GM10248 (cell line): ENCODE measurements around the gene S100PBP.
A peak's percentile ranks its signal among the peaks of the same experiment; 100 is the strongest.

Source experiments
- CTCF ChIA-PET: fragments of 300-600 bp; sonication (Branson Sonifier 250); formaldehyde crosslinking; extraction: SDS; loops from one replicate; lab custom pipeline; 2021; ENCODE audit warnings: antibody characterized with exemption; lab: Yijun Ruan, JAX
- POLR2A ChIA-PET: fragments of 350-650 bp; sonication (Branson Sonifier 250); formaldehyde crosslinking; extraction: SDS; loops from one replicate; lab custom pipeline; 2020; ENCODE audit warnings: antibody characterized with exemption; lab: Yijun Ruan, JAX
- DNase-seq: peaks from one replicate; pipeline ENCODE4 v3.0.0; 2012; ENCODE audit errors: extremely low spot score
- CTCF ChIP-seq: IDR thresholded peaks from 2 replicates; pipeline ENCODE4 v1.5.1; 2012; ENCODE audit warnings: mild to moderate bottlenecking, low read depth; ENCODE audit errors: extremely low read depth, missing control alignments, control extremely low read depth

The S100PBP gene

GRCh38 chr1:32889731-32890278 lies 72.4 kb downstream of the S100PBP start:
- ChIA-PET POLR2A (no interaction called here), CTCF (interaction anchor here (0.9 to 3.5 kb wide), 6 partner anchors 11 to 196 kb away, joined by 5 to 9 read pairs (median 7); no protein-coding TSS in a partner anchor)
- TF ChIP-seq CTCF, result no peak
- no peak for DNase-seq

GRCh38 chr1:32890516-32891240 lies 73.2 kb downstream of the S100PBP start:
- no peak for DNase-seq
- no peak for TF ChIP-seq CTCF
- CTCF ChIA-PET, result interaction anchor here (0.9 to 3.7 kb wide), 8 partner anchors 10 to 196 kb away, joined by 3 to 21 read pairs (median 7); no protein-coding TSS in a partner anchor
- POLR2A ChIA-PET, result no interaction called here

- no peak for TF ChIP-seq CTCF
- CTCF ChIA-PET, result interaction anchor here (1.0 to 3.7 kb wide), 5 partner anchors 11 to 195 kb away, joined by 3 to 21 read pairs (median 9); no protein-coding TSS in a partner anchor
- no peak for DNase-seq
- POLR2A ChIA-PET, result no interaction called here
Observed at GRCh38 chr1:32891241-32891570, 73.8 kb downstream of the S100PBP start.

DNA sequence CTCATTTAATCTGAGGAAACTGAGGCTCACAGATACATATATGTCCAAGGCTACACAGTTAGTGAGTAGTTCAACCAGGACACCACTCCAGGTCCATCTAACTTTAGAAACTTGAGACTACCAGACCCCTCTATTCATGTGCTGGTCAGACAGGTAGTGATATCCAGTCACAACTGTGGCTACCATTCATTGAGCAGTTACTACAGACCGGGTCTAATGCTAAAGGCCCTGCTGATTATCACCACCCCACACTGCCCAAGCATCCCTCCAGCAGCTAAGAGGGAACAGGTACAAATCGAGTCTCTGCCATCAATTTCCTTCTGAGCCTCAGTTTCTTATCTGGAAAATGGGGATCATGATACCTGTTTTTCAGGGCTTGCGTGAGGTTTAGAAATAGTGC lies 74.2 kb downstream of the S100PBP start:
- POLR2A ChIA-PET, result no interaction called here
- CTCF ChIA-PET, result interaction anchor here (1.0 to 3.7 kb wide), 7 partner anchors 11 to 195 kb away, joined by 3 to 21 read pairs (median 4); no protein-coding TSS in a partner anchor
- no peak for TF ChIP-seq CTCF
- no peak for DNase-seq

DNA sequence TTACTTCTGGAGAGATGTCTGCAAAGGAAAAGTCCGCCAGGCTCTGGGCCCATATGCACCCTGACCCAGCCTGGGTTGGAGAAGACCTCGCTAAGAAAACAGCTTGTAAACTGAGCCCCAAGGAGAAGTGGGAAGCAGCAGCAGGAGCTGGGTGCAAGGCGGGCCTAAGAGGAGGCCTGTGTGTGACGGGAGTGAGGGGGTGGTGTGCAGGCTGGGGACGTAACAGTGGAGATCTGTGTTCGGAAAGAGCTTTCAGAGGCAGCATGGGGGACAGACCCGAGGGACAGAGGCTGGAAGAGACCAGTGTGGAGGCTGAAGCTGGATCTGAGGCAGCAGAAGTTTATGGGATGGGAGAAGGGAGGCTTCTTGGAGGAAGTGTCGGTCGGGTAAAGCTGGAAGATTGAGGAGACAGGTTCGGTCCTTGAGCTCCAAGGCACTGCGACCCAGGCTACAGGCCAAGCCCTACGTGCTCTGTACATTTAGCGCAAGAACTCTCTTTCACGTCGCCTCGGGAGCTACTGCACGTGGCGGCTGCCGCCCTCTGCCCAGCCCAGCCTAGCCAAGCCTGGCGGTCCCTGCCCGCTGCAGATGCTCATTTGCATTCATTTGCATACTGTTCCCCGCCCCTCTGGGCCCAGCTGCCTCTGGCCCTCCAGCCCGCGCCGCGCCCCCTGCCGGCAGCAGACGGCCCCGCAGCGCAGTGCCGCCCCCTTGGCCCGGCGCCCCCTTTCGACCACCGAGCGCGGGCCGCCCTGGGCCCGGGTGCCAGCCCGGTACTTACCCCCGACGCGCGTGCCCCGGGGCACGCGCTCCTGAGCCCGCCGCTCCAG lies 75.1 kb downstream of the S100PBP start:
- POLR2A ChIA-PET, result no interaction called here
- CTCF ChIA-PET, result interaction anchor here (0.8 to 3.7 kb wide), 11 partner anchors 14 to 491 kb away, joined by 3 to 21 read pairs (median 4); no protein-coding TSS in a partner anchor
- peak; percentile 63 for DNase-seq
- peak; percentile 58 for TF ChIP-seq CTCF
